HG02759 (cell line): ENCODE data around the gene ITIH5.

Experiments used
- ATAC-seq: cut with Tn5 transposase; IDR thresholded peaks from one replicate; pipeline ENCODE4 v1.9.1; 2021; ENCODE audit warnings: mild to moderate bottlenecking, moderate library complexity; ENCODE audit not compliant: unreplicated experiment

ITIH5 gene

DNA sequence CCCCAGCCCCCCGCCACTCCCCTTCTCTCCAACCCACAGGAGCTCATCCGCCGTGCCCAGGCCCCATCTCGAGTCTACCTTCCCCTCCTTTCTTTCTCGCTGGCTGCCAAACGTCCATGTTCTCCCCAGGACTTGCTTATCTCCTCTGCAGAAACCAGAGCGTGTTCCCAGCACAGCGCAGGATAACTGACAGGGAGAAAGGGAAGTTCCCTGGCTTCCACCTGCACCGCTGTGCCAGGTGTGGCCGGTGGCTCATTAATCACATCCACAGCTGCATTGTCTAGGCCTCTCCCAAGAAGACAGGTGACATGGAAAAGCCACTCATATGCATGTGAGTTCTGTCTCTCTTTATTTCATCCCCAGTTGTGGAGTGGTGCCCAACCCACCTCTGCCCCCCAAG is 113.2 kb downstream of the ITIH5 start:
- no peak for ATAC-seq

DNA sequence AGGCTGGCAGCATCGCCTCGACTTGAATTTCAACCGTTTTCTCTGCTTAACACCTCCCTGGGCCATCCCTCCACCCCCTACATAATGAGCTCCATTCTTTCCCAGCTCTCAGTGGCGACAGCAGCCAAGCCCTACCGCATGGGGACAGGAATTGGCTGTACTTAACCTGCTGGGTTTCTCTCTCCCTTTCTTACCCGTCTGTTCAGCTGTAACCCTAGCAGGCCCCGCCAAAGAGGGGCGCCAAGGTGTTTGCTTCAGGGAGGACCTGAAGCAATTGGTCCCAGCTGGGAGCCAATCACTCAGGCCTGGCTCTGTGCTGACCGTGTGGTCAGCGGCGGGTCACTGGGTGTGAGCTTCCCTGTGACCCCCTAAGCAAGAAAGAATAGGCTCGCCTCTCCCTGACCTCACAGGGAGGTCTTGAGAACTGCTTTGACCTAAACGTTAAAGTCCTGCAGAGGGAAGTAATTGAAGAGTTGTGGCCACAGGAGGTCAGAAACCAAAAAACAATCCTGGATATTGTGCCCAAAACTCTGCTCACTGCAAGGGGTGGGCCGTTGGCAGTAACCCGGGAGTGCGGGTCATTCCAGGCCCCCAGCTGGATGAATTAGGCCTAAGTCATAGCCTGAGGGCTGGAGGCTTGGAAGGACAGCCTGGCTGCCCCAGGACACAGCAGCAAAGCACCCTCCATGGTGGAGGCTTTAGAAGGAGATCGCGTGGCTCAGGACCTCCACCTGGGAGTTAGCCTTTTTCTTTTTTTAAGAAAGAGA is 114.6 kb downstream of the ITIH5 start:
- ATAC-seq = no peak

DNA sequence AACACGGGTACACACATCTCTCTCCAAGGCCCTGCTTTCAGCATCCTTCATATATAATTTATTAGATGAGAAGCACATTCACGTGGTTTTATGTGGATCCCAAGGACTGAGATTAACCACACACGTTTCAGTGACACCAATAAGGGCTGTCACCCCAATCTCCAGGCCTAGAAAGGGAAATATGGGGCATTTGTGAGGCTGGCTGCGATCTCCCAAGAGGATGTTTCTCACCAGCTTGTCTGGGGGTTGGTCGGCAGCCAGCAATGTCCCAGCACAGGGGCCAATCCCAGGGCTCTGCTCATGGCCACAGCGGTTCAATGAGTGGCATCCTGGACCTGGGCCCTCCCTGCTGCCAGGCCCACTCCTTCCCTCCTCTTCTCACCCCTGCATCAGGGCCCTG is 115.5 kb downstream of the ITIH5 start:
- no peak for ATAC-seq

DNA sequence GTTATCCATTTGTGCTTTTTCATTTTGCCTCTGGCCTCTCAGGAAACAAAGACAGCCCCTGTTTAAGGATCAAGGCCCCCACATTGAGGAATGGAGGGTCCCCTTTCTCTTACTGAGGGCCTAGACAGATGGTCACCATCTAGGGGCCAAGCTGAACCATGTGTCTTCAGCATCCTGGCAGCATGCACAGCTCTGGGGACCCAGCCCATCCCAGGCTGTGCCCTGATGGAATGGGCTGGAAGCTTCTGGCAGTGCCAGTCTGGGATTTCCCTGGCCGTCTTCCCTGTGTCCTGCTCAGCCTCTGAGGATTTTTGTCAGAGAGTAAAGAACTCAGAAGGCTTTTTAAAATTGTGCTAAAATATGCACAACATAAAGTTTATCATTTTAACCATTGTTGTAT is 116.8 kb downstream of the ITIH5 start:
- ATAC-seq = no peak

DNA sequence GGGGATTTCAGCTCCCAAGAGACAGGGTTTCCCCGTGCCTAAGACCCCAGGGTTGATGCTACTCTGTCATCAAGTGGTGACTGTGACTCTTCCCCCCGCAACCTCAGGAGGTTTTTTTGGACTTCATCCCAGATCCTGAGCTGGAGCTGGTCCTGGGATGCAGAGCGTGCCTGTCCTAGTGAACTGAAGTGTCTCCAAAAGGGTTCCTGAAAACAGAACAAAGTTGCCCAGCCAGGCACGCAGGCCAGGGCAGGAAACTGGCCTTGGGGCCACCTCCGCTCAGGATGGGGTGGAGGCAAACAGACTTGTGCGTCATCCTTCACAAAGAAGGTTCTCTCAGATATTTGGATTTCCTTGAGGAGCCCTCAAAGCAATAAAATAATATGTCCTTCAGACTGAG is 118.9 kb downstream of the ITIH5 start:
- no peak for ATAC-seq

DNA sequence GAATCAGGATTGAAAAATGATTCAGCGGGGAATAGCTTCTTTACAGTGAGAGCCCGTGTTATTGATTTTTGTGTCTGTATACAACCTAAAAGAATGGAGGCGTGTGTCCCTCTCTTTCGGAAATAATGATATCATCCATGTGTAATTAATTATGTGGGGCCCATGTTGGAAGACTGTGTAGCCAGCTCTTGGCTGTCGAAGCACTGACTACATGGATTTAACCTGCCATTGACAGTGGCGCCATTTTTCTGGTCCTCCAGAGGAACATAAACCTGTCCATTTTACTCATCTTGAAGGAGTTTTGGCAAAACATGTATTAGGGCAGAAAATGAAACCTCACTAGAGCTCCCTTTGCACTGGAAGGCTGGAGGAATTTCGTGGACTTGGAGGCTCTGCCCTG is 119.6 kb downstream of the ITIH5 start:
- ATAC-seq = no peak

DNA sequence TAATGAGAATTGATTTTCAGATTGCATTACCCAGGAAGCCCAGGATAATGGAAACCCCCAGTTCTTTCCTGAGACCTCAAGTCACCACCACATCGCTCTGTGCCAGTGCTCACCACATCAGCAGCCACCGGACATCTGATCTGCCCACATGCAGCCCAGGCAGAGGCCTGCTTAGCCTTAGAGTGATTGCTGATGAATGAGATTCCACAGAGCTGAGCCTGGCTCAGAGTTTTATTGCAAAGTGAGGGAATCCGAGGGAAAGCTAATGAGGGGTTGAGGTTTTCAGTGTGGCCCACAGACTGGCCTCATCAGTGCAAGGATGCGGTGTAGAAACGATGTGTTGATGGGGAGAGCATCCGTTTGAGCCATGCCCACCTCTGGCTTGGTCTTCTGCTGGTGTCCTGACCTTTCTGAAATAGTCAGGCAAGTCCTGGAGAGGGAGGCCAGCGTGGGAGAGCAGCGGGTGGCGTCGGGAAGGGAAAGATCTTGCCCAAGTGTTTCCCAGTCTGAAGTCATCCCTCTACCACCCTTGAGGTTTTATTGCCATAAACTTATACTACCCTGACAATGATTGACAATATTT is 120.3 kb downstream of the ITIH5 start:
- ATAC-seq = no peak

DNA sequence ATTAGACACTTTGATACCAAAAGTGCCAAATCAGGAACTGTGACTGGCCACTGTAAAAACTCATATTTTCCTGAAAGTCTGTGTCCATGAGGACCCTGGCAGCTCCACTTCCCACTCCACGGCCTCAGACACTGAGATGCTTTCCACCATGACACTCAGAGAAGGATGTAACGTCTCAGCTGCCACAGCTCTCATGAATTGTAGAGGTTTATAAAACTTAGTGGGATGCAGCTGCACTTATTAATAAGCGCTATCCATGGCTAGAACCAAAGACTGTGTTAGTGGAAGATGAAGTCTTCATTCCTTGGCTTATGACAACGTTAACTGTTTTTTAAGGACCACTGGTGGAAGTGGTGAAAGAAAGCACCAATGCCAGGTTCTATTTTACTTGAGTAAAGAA is 121.0 kb downstream of the ITIH5 start:
- ATAC-seq = no peak

DNA sequence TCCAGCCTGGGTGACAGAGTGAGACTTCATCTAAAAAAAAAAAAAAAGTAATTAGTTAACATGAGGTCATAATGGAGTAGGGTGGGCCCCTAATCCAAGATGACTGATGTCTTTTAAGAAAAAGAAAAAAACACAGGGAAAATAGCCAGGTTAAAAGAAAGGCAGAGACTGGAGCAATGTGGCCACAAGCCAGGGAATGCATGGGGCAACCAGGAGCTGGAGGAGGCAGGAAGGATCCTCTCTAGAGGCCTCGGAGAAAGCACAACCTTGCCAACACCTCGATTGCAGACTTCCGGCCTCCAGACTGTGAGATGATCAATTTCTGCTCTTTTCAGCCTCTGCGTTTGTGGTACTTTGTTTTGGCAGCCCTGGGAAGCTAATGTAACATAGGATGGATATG is 121.5 kb downstream of the ITIH5 start:
- ATAC-seq = no peak

DNA sequence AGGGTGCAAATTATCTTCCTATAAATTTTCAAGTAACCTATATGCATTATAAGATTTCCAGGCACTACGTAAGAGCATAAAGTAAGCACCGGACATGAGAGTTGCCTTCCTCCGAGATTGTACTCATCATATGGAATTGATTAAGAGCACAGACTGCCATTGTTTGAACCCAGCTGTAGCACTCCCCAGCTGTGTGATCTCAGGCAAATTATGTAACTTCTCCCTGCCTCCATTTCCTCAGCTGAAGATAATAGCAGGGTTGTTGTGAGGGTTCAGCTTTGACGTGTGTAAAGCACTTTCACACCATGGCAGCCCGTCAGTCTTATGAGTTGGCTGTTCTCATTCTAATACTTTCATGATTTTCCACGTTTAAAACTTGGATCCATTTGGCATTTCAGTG is 122.6 kb downstream of the ITIH5 start:
- ATAC-seq = no peak

DNA sequence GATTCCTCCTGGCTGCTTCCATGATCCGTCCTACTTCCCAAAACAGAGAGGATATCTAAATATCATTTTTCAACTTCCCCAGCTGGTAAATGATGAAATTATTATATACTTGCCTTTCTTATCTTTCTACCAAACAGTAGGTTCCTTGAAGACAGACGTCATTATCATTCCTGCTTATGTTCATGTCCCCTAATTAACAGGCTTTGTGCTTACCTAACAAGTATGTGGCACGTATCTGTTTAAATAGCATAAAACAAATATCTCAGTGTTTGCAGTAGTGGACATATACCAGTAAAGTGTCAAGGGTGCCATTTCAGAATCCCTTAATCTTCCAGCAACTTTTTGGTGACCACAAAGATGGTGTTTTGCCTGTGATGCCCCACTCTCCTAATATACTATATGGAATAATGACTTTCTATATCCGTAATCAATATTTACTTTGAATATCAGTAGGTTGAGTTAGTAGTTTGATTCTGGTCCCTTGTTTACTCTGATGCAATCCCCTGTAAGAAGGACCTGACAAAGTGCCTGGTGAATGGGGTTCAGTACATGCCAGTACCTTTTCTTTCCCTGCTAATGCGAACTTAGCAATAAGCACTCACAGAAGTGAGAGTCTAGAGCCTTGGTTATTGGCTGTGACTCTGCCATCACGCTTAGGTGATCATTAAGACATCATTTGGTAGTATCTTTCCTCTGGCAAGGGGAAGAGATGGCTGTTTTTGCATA is 124.4 kb downstream of the ITIH5 start:
- no peak for ATAC-seq

DNA sequence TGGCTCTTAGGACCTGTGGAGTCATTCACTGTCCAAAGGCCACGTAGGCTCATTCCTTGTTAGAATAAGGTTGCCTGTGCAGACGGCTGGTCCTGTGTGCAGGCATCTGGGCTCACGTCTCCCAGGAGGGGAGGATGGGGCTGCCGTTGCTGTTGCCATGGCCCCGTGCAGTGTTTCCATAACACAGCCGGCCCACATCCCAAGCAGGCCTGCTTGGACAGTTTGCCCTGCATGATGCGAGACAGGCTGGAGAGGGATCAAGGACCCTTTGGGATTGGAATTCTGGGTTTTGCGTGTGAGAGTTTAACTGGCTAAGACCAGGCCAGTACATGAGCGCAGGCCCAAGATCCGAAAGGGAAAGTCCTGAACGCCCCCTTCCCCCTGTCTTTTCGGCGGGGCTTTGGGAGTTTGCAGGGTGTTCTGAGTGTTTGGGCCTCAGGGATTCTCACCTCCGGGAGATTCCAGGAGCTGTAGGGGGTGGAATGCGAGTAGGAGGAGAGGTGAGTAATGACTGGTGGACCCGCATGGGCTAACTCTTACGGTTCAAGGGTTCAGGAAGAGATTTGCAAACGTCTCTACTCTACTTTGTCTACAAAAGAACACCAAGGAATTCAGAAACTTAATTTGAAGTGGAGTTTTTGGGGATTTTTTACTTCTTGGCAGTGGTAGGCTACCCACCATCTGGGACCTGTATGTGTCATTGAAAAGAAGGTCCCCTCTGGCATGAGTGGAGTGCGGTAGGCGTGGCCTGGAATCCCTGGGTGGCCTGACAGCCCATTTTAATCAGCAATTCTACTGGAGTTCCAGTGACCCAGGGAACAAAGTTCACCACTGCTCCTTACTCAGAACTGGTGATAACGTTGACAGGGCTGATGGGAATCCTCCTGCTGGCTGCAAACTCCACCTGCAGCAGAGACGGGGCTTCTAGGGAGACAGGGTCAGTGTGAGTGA is 125.4 kb downstream of the ITIH5 start:
- ATAC-seq = no peak

DNA sequence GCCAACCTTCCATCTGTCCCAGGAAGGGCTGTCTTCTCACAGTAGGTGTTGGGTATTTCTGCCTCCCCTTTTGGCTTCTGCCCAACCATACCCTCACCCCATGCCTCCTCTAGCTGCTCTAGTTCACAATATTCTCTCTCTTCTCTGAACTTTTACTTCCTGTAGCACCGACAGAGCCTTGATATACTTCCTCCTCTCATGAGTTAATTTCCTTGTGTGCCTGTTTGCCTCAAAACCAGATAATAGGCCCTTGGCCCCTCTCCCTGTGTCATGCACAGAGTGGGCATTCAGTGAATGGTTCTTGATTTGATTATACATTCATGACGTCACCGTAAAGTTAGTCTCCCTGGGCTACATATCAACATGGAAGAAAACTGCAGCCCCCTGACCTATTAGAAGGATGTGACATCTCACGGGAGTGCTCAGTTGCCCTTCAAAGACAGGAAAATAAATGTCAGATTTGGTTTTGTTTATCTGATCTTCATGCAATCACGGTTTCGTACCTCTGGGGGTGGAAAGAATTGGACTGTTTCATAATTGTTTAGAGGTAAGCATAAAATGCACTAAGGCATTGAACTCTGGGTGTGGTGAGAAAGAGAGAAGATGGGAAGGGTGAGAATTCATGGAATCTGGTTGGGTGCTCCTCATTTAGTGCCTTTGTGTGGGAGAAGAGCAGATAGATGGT is 127.7 kb downstream of the ITIH5 start:
- ATAC-seq = no peak

DNA sequence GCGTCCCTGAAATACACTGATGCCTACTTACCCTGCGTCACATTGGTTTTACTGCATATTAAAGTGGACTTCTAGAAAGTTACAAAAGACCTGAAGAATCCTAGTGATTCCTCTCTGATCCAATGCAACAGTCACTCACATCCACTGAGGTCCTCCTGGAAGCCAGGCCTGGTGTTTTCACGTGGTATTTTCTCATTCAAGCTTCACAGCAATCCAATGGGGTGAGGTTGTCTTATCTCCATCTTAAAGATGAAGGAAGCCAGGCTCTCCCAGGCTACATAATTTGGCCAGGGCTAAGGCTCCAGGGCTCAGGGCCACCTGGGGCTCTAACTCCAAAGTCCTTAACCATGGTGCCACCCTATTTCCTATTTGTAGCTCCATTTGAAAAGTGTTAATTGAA is 129.6 kb downstream of the ITIH5 start:
- ATAC-seq = no peak

DNA sequence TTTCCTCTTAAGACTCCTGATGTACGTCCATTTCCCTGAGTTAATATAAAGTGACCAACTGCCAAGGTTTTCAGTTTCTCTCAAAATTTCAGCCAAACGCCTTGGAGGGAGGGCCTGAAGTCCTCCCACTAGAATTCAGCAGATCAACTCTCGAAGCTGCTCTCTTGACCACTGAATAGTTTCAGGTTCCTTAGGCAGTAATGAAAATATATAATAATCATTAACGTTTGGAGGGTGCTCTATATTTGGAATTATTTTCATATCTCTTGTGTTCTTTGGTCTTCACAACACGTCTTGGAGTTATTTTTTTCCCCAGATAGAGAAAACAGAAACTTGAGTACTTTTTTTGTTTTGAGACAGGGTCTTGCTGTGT is 132.3 kb downstream of the ITIH5 start:
- ATAC-seq = peak; percentile 68

DNA sequence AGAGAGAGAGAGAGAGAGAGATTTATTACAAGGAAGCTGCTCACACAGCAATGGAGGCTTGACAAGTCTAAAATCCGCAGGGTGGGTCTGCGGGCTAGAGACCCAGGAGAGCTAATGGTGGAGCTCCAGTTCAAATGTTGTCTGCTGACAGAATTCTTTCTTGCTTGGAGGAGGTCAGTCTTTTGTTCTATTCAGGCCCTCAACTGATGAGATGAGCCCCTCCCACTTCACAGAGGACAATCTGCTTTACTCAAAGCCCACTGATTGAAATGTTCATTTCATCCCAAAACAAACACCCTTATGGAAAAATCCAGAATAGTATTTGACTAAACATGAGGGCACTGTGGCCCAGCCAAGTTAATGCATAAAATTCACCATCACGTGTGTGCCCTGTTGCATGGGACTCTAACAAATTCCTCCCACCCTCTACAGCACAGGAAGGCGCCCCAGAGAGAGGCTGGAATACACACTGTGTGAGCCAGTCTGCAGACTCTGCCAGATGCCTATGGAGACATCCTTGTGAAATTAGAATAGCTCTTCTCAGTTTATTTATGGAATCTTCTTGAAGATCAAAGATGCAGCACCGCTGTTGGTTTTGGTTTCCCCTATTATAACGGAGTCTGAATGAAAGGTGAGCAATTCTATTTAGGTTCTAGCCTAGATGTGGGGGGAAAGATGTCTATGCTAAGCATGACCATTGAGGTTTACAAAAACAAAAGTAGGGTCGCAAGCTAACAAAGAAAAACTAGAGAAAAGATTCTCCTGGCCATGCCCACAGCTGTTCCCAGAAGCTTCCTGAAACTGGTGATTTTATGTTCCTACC is 132.9 kb downstream of the ITIH5 start:
- peak; percentile 30 for ATAC-seq

DNA sequence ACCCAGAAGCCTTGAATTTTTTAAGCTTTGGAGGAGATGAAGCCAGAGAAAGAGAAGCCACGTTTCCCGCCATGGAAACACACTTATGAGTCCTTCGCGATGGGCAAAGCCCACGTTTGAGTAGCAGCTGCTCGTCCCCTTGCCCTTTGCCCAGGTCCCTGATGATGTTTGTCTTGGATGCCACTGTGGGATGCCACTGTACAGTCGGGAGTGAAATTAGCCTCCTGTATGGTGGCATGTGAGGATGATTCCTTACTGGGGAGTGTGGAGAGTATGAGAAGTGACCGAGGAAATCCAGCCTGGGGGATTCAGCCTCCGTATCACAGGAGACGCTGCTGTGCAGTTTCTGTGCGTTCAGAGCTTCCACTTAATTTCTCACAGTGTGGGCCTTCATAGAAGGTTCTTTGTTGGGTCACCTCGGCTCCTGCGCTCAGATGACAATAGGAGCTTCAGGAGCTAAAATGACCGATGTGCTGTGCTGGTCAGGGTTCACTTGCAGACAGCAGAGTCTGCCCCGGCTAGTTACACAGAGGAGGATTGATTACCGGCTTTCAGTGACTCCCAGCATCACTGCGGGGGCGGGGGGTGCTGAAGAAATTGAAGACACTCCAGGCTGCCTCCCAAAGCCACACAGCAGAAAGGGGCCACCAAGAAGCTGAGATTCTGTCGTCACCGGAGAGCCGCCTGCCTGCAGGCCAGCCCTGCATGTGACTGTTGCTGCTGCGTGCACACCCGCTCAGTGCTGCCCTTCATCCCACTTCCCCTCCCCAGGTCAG is 133.9 kb downstream of the ITIH5 start:
- no peak for ATAC-seq

DNA sequence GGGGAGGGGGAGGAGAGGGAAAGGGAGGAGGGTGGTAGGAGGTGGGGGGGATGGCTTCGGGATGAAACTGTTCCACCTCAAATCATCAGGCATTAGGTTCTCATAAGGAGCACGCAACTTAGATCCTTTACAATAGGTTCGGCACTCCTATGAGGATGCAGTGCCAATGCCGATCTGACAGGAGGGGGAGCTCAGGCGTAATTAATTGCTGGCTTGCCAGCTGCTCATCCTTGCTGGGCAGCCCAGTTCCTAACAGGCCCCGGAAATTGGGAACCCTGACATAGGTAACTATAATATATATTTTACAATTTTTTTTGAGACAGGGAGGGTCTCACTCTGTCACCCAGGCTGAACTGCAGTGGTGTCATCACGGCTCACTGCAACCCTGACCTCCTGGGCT is 137.1 kb downstream of the ITIH5 start:
- ATAC-seq = no peak

DNA sequence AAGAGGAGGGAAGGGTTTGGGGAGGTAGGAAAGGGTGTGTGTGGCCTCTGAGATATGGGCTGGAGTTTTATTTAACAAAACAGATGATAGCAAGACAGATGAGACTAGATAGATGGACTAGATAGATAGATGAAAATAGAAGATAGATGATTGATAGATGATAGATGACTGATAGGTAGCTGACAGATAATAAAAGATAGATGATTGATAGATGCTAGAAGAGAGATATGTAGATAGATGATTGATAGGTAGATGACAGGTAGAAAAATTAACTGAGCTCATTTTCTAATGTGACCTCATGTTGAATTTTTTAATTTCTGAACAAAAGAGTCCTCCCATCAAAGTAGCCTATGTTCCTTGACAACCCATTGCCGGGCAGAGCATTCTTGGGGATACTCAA is 139.3 kb downstream of the ITIH5 start:
- ATAC-seq = no peak
